ENCODE measurements around the gene HINT3.

DNA sequence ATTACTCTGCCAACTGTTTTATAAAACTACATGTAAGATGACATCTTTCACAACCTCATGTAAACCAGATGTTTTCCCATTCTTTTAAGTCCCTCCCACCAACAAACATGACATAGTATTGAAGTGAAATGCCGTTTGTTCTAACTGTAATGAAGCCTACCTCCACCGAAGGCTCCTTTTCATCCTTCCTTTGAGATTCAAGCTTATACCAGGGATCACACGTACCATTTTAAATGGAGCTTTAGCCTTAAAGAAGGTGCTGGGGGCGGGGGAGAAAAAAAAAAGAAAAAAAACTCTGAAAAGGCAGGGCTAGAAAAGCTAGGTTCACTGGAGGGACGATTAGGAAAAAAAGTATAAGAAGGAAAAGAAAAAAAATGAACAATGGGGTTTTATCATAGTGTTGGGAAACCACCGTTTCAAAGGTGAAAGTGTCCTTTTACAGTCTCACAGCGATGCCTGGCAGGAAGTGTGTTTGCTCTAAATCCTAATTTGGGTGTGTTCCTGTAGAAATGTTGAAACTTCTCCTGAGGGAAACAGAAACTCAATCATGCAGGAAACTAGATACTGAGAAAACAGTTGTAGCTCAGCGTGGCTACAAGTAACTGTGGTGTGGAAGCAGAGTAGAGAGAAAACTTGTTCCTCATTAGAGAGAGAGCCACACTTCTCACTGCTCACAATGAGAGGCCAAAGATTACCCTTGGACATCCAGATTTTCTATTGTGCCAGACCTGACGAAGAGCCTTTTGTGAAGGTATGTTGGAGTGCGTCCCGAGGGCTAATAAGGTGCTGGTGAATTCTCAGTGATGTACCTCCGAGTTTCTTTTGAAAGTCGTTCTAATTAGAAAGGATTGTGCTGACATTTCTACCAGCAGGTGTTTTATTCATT is 37.6 kb upstream of the HINT3 start:
- TF ChIP-seq, protein P1, sequence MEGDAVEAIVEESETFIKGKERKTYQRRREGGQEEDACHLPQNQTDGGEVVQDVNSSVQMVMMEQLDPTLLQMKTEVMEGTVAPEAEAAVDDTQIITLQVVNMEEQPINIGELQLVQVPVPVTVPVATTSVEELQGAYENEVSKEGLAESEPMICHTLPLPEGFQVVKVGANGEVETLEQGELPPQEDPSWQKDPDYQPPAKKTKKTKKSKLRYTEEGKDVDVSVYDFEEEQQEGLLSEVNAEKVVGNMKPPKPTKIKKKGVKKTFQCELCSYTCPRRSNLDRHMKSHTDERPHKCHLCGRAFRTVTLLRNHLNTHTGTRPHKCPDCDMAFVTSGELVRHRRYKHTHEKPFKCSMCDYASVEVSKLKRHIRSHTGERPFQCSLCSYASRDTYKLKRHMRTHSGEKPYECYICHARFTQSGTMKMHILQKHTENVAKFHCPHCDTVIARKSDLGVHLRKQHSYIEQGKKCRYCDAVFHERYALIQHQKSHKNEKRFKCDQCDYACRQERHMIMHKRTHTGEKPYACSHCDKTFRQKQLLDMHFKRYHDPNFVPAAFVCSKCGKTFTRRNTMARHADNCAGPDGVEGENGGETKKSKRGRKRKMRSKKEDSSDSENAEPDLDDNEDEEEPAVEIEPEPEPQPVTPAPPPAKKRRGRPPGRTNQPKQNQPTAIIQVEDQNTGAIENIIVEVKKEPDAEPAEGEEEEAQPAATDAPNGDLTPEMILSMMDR (conservative IDR thresholded peaks at IDR 0.05) = no peak
- no peak for TF ChIP-seq ZFX (IDR thresholded peaks at IDR 0.05)
